Activated naive CD4-positive, alpha-beta T cell treated with anti-CD3 and anti-CD28 coated beads for 36 hours (primary cell): ENCODE results near the gene ITGA6. TPM values are rescaled to one million over a fixed set of nuclear protein-coding genes. Genes with fewer than 3 reads are reported as not detected.

Experiments used
- CTCF ChIA-PET: fragments of 350-600 bp; sonication (Branson Sonifier 250); formaldehyde crosslinking; loops from one replicate; lab custom pipeline; 2021; ENCODE audit warnings: antibody characterized with exemption; lab: Charles Lee
- DNase-seq: peaks from one replicate; pipeline ENCODE4 v3.0.0-alpha.2; 2020
- H3K27ac Mint-ChIP-seq: one replicate; pipeline ENCODE4 v1.8.0; 2021; ENCODE audit warnings: mild to moderate bottlenecking, mixed read lengths
- H3K27me3 Mint-ChIP-seq: one replicate; pipeline ENCODE4 v1.8.0; 2021; ENCODE audit warnings: low read depth, mixed read lengths
- H3K36me3 Mint-ChIP-seq: one replicate; pipeline ENCODE4 v1.8.0; 2021; ENCODE audit warnings: low read depth, mixed read lengths
- H3K4me1 Mint-ChIP-seq: one replicate; pipeline ENCODE4 v1.8.0; 2021; ENCODE audit warnings: low read depth, mixed read lengths
- H3K4me3 Mint-ChIP-seq: one replicate; pipeline ENCODE4 v1.8.0; 2021; ENCODE audit warnings: mild to moderate bottlenecking, moderate library complexity, mixed read lengths
- H3K9me3 Mint-ChIP-seq: one replicate; pipeline ENCODE4 v1.8.0; 2021; ENCODE audit warnings: mixed read lengths
- intact Hi-C: fragments of 100-400 bp; cut with micrococcal nuclease; formaldehyde crosslinking; loops from one replicate; pipeline ENCODE4 v1.15.1; 2023
- total RNA-seq, 2 experiments: library from RNA; stranded (reverse); gene quantifications; one replicate each; pipeline ENCODE4 v1.2.3, GENCODE V29; 2021

Gene ITGA6
- total RNA-seq, 2 experiments from 2014 or later: 16.5 to 16.8 TPM

DNA sequence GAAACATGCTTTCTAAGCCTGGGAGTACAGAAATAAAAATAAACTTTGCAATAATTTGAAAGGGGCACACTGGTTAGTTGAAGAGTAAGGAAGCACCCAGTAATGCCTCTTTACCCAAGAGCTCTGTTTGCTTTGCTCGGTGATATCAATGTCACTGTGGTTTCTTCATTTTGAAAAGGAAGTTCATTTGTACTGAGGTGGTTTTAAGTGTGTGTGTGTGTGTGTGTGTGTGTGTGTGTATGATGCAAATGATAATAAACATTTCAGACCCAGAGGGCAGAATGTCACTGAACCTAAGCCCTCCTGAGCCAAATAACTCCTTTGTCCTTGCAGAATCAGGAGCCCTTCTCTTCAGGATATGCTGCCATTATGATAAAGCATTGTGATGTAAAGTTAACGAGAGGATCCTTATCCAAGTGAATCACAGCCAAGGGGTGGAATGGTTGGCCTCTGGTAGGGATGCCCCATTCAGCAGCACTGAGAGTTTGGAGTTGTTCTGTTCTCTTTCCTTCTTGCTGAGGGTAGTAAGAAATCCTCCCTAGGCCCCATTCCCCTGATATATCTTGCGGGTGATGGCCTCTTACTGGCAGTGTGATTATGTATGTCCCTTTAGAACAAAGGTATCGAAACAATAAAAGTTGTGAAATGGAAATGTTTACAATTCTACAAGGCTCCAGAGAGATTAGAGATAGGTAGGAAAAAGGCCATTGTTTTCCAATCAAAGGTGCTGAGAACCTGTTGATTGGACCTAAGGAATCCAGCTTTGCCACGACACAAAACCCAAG is 7.6 kb downstream of the ITGA6 start:
- peaks cover 70% of the 10 kb centered on the region for H3K4me1 Mint-ChIP-seq
- peak overlapping the region; percentile 42 for H3K27ac Mint-ChIP-seq
- intact Hi-C loops: loop anchor here (10.0 kb wide), 2 partner anchors 540 to 1120 kb away; partner anchors contain the start of gene SLC25A12
- no peaks in the 10 kb centered on the region for H3K27me3 Mint-ChIP-seq
- H3K4me3 Mint-ChIP-seq: no peak overlapping the region
- DNase-seq: peak; percentile 54
- H3K36me3 Mint-ChIP-seq: no peaks in the 10 kb centered on the region
- CTCF ChIA-PET: interaction anchor here (0.9 to 10.6 kb wide), 3 partner anchors 12 to 46 kb away, joined by 3 to 145 read pairs (median 4); no protein-coding TSS in a partner anchor
- no peaks in the 10 kb centered on the region for H3K9me3 Mint-ChIP-seq

- intact Hi-C loops: loop anchor here (10.0 kb wide), 2 partner anchors 541 to 1121 kb away; partner anchors contain the start of gene SLC25A12
- no peak for DNase-seq
- Mint-ChIP-seq H3K4me3 (no peak overlapping the region), H3K27me3 (no peaks in the 10 kb centered on the region), H3K4me1 (peaks cover 67% of the 10 kb centered on the region), H3K27ac (no peak overlapping the region), H3K9me3 (no peaks in the 10 kb centered on the region), H3K36me3 (no peaks in the 10 kb centered on the region)
- CTCF ChIA-PET: interaction anchor here (0.9 to 10.6 kb wide), 2 partner anchors 10 to 28 kb away, joined by 4 to 145 read pairs; no protein-coding TSS in a partner anchor
Observed at GRCh38 chr2:172435606-172435911, 8.2 kb downstream of the ITGA6 start.

- Mint-ChIP-seq H3K4me1 (peaks cover 66% of the 10 kb centered on the region), H3K9me3 (no peaks in the 10 kb centered on the region)
Observed at GRCh38 chr2:172436889-172437288, 9.5 kb downstream of the ITGA6 start.

DNA sequence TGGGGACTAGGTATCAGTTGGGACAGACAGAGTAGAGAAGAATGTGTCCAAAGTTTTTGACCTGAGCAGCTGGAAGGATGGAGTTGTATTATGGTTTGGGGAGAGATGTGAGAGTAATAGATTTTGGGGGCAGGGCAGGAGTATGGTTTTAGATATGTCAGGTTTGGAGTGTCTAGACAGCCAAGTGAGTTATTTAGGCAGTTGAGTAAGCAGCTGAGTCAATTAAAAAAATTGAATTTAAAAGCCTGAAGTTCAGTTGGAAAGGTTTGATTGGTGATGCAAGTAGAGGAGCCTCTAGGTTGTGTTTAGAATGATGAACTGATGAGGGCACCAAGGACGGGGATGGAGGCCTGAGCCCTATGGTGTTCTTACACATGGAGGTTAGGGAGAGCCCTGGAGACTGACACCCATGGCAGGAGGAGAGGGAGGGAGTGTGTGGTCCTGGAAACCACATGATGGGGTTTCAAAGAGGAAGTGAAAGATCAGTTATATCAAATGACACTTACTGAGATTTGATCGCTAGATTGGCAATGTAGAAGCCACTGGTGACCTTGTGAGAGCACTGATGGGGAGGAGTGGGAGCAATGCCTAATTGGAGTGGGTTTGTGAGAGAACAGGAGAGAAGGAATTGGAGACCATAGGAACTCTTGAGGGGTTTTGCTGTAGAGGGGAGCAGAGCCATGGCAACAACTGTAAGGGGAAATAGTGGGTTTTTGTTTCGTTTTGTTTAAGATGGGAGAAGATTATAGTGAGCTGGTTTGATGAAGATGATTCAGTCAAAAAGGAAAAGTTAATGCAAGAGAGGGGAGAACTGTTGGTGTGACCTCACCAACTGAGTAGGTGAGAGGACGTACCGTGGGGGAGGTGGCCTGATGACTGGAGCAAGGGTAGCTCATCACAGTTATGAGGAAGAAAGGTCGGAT is 10.3 kb downstream of the ITGA6 start:
- Mint-ChIP-seq H3K9me3 (no peaks in the 10 kb centered on the region), H3K4me1 (peaks cover 66% of the 10 kb centered on the region), H3K27ac (no peak overlapping the region), H3K4me3 (no peak overlapping the region), H3K27me3 (no peaks in the 10 kb centered on the region), H3K36me3 (no peaks in the 10 kb centered on the region)
- peak; percentile 83 for DNase-seq
- CTCF ChIA-PET: interaction anchor here (1.0 to 10.6 kb wide), 4 partner anchors 8 to 26 kb away, joined by 4 to 145 read pairs (median 21); partner anchors contain the start of gene ITGA6
- intact Hi-C loops: loop anchor here (1.0 to 10.0 kb wide), 5 partner anchors 9 to 1123 kb away; partner anchors contain the start of gene SLC25A12

More at GRCh38 chr2:172436889-172437288, 9.5 kb downstream of the ITGA6 start:
- H3K27ac Mint-ChIP-seq: no peak overlapping the region
- H3K27me3 Mint-ChIP-seq: no peaks in the 10 kb centered on the region
- no peak overlapping the region for H3K4me3 Mint-ChIP-seq
- intact Hi-C loops: loop anchor here (10.0 kb wide), 2 partner anchors 542 to 1122 kb away; partner anchors contain the start of gene SLC25A12
- CTCF ChIA-PET: interaction anchor here (10.6 kb wide), 1 partner anchor 27 kb away, joined by 145 read pairs; no protein-coding TSS in a partner anchor
- no peaks in the 10 kb centered on the region for H3K36me3 Mint-ChIP-seq
- DNase-seq: no peak

DNA sequence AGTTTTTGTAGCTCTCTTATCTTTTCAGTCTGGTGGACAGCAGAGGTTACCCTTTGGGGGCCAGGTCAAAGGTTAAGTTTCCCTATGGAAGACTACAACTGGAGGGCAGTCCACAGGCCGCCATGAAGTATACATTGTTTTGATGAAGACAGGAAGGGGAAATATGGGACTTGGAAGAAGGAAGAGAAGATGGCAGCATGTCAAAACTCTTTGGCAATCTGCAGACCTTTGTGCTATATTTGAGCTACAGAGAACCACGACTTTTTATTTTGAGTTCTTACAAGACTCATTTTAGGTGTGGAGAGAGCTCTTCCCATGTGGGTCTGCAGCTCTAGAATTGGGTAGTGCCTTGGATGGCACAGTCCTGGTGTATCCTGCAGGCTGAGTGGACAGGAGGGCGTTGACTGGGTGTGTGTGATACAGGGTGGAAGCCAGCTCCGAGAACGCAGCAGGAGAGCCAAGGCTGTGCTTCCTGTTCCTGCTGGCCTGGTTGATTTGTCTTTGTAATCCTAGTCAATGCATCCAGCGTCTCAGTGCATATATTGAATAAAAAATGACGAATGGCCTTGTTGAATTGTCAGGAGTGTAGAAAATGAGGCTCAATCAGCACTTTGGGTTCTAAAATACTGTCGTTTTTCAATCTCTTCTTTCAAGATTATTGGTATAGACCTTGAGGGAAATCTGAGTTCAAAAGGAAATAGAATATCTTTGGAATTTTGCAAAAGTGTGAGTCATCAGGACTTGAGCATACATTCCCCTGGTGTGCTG is 11.5 kb downstream of the ITGA6 start:
- CTCF ChIA-PET: interaction anchor here (0.7 to 10.6 kb wide), 6 partner anchors 9 to 1566 kb away, joined by 3 to 145 read pairs (median 8); no protein-coding TSS in a partner anchor
- Mint-ChIP-seq H3K4me3 (peak overlapping the region; percentile 31), H3K27me3 (no peaks in the 10 kb centered on the region), H3K9me3 (no peaks in the 10 kb centered on the region), H3K4me1 (peaks cover 64% of the 10 kb centered on the region), H3K36me3 (no peaks in the 10 kb centered on the region), H3K27ac (peak overlapping the region; percentile 42)
- DNase-seq: no peak
- intact Hi-C loops: loop anchor here (1.0 to 10.0 kb wide), 5 partner anchors 7 to 1124 kb away; partner anchors contain the start of gene SLC25A12

GRCh38 chr2:172439509-172439860 is 12.1 kb downstream of the ITGA6 start:
- no peaks in the 10 kb centered on the region for H3K9me3 Mint-ChIP-seq
- CTCF ChIA-PET: interaction anchor here (0.7 to 10.6 kb wide), 6 partner anchors 10 to 1566 kb away, joined by 3 to 145 read pairs (median 8); no protein-coding TSS in a partner anchor
- no peak for DNase-seq
- no peaks in the 10 kb centered on the region for H3K27me3 Mint-ChIP-seq
- no peaks in the 10 kb centered on the region for H3K36me3 Mint-ChIP-seq
- H3K4me3 Mint-ChIP-seq: no peak overlapping the region
- H3K4me1 Mint-ChIP-seq: peaks cover 61% of the 10 kb centered on the region
- intact Hi-C loops: loop anchor here (10.0 kb wide), 2 partner anchors 545 to 1125 kb away; partner anchors contain the start of gene SLC25A12
- no peak overlapping the region for H3K27ac Mint-ChIP-seq

DNA sequence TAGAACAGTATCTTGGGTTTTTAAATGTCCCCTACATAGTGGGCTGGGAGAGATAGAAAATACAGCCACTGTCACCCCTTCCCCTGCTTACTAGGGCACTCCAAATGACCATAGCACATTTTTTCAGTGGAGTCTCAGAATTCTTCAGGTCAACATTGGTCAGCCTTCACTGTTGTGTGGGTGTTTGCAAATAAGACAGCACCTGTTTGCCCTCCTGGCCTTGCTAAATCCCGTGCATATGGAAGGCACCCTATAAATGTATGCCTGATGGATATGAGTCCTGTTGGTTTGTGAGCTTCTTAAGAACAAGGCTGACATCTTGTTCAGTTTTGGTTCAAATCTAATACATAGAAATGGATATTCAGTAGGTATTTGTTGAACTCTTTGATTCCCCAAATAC is 12.5 kb downstream of the ITGA6 start:
- no peak for DNase-seq
- peaks cover 60% of the 10 kb centered on the region for H3K4me1 Mint-ChIP-seq
- CTCF ChIA-PET: interaction anchor here (0.7 to 10.6 kb wide), 8 partner anchors 9 to 1567 kb away, joined by 3 to 145 read pairs (median 8); no protein-coding TSS in a partner anchor
- no peak overlapping the region for H3K27ac Mint-ChIP-seq
- H3K4me3 Mint-ChIP-seq: no peak overlapping the region
- H3K36me3 Mint-ChIP-seq: no peaks in the 10 kb centered on the region
- no peaks in the 10 kb centered on the region for H3K9me3 Mint-ChIP-seq
- H3K27me3 Mint-ChIP-seq: no peaks in the 10 kb centered on the region
- intact Hi-C loops: loop anchor here (5.0 to 10.0 kb wide), 3 partner anchors 518 to 1125 kb away; partner anchors contain the start of genes HAT1 and SLC25A12

GRCh38 chr2:172440795-172441194 is 13.4 kb downstream of the ITGA6 start:
- CTCF ChIA-PET: interaction anchor here (0.6 to 10.6 kb wide), 9 partner anchors 10 to 69 kb away, joined by 3 to 145 read pairs (median 4); no protein-coding TSS in a partner anchor
- Mint-ChIP-seq H3K4me1 (peaks cover 59% of the 10 kb centered on the region), H3K9me3 (no peaks in the 10 kb centered on the region), H3K27ac (no peak overlapping the region), H3K4me3 (no peak overlapping the region), H3K27me3 (no peaks in the 10 kb centered on the region), H3K36me3 (no peaks in the 10 kb centered on the region)
- no peak for DNase-seq
- intact Hi-C loops: loop anchor here (5.0 kb wide), 1 partner anchor 518 kb away; the partner anchor contains the start of gene HAT1

- intact Hi-C loops: loop anchor here (1.0 to 5.0 kb wide), 6 partner anchors 8 to 520 kb away; partner anchors contain the start of genes HAT1 and PDK1
- Mint-ChIP-seq H3K4me1 (peaks cover 69% of the 10 kb centered on the region), H3K27ac (no peak overlapping the region), H3K4me3 (peak overlapping the region; percentile 58), H3K27me3 (no peaks in the 10 kb centered on the region), H3K36me3 (no peaks in the 10 kb centered on the region), H3K9me3 (no peaks in the 10 kb centered on the region)
- DNase-seq: peak; percentile 87
- CTCF ChIA-PET: interaction anchor here (0.7 to 10.6 kb wide), 11 partner anchors 8 to 210 kb away, joined by 3 to 145 read pairs (median 6); partner anchors contain the start of gene ITGA6
Observed at GRCh38 chr2:172442072-172442895, 14.9 kb downstream of the ITGA6 start.

- Mint-ChIP-seq H3K36me3 (no peaks in the 10 kb centered on the region), H3K9me3 (no peaks in the 10 kb centered on the region), H3K4me3 (no peak overlapping the region), H3K4me1 (peaks cover 78% of the 10 kb centered on the region), H3K27me3 (no peaks in the 10 kb centered on the region), H3K27ac (no peak overlapping the region)
- intact Hi-C loops: loop anchor here (1.0 kb wide), 1 partner anchor 8 kb away; no protein-coding TSS in a partner anchor
- CTCF ChIA-PET: interaction anchor here (0.7 to 8.9 kb wide), 3 partner anchors 16 to 242 kb away, joined by 3 to 118 read pairs (median 14); no protein-coding TSS in a partner anchor
- DNase-seq: no peak
Observed at GRCh38 chr2:172445851-172446250, 18.5 kb downstream of the ITGA6 start.
